ENCODE results near the gene SHROOM3. TPM values are rescaled to one million over a fixed set of nuclear protein-coding genes. Genes with fewer than 3 reads are reported as not detected.

The SHROOM3 gene
- total and polyA plus RNA-seq, 4 donors = 14.4 to 75.1 (median 47.3) TPM

DNA sequence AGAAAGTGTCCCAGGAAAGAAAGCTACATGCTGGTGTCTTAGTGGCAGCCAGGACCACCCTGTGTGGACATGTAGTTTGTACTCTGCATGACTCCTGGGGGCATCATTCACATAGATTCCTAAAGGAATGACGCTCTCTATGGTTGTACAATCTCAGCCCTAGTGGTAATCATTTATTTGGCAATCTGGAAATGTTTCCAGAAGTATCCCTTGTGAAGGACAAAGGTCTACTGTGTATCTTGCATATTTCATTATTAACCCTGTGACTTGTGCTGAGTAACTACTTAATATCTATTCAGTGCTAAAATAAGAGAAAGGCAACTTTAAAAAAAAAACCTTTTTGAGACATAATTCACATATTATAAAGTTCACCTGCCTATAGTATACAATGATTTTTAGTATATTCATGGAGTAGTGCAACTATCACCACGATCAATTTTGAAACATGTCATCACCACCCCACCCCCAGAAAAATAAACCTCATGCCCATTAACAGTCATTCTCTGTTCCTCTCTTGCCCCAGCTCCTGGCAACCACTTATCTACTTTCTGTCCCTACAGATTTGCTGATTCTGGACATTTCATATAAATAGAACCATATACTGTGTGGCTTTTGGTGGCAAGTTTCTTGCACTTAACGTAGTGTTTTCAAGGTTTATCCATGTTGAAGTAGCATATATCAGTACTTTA, 51.7 kb downstream of the SHROOM3 start:
- no peak overlapping the region for H3K27ac ChIP-seq (ENCODE audit: low read depth in 1 of 2, low read length in 1 of 2)
- 81 to 86% methylated on average over 3 of the region's 3 CpGs for WGBS, 2 donors
- no peak overlapping the region for H3K4me3 ChIP-seq
- no peaks in the 10 kb centered on the region for H3K27me3 ChIP-seq (ENCODE audit: control insufficient read depth in 3 of 3, insufficient read depth in 3 of 3, low read length in 2 of 3)
- no peak for ATAC-seq (ENCODE audit: insufficient read depth, low FRiP score)
- peaks cover 0 to 3% (median 0%) of the 10 kb centered on the region in 5 donors for H3K4me1 ChIP-seq (ENCODE audit: control insufficient read depth in 5 of 5, insufficient read depth in 5 of 5, low read length in 5 of 5)
- H3K9ac ChIP-seq (ENCODE audit: insufficient read depth in 1 of 2, low read length in 2 of 2) = no peak overlapping the region
- no peaks in the 10 kb centered on the region for H3K9me3 ChIP-seq (ENCODE audit: control insufficient read depth in 4 of 4, insufficient read depth in 3 of 4, low read length in 3 of 4)
- no peak for DNase-seq
- no peaks in the 10 kb centered on the region for H3K36me3 ChIP-seq (ENCODE audit: control insufficient read depth in 4 of 4, insufficient read depth in 4 of 4, low read length in 4 of 4)
- TF ChIP-seq, protein P1, sequence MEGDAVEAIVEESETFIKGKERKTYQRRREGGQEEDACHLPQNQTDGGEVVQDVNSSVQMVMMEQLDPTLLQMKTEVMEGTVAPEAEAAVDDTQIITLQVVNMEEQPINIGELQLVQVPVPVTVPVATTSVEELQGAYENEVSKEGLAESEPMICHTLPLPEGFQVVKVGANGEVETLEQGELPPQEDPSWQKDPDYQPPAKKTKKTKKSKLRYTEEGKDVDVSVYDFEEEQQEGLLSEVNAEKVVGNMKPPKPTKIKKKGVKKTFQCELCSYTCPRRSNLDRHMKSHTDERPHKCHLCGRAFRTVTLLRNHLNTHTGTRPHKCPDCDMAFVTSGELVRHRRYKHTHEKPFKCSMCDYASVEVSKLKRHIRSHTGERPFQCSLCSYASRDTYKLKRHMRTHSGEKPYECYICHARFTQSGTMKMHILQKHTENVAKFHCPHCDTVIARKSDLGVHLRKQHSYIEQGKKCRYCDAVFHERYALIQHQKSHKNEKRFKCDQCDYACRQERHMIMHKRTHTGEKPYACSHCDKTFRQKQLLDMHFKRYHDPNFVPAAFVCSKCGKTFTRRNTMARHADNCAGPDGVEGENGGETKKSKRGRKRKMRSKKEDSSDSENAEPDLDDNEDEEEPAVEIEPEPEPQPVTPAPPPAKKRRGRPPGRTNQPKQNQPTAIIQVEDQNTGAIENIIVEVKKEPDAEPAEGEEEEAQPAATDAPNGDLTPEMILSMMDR (IDR thresholded peaks at IDR 0.05; ENCODE audit: control extremely low read depth, extremely low read depth) = no peak

DNA sequence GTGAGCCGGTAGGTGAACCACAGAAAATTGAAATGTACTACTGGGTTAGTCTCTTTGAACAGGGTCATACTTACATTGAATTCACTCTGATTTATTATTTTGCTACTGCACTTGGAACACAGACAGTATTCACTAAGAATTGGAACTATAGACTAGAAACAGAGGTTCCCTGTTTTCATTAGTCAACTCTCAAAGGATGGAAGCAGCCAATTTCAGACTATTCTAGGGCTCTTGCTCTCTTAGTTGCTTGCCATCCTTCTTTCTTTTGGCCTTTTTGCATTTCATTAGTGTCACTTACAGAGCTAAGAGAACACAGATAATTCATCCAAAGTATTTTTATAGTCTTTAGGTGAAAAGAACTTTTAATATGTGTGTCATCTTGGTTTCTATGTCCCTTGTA, 52.6 kb downstream of the SHROOM3 start:
- Histone ChIP-seq H3K27me3 (ENCODE audit: control insufficient read depth in 3 of 3, insufficient read depth in 3 of 3, low read length in 2 of 3) (no peaks in the 10 kb centered on the region), H3K4me3 (no peak overlapping the region), H3K9ac (ENCODE audit: insufficient read depth in 1 of 2, low read length in 2 of 2) (no peak overlapping the region), H3K9me3 (ENCODE audit: control insufficient read depth in 4 of 4, insufficient read depth in 3 of 4, low read length in 3 of 4) (no peaks in the 10 kb centered on the region), H3K4me1 (ENCODE audit: control insufficient read depth in 5 of 5, insufficient read depth in 5 of 5, low read length in 5 of 5) (peaks cover 0 to 3% (median 0%) of the 10 kb centered on the region in 5 donors), H3K27ac (ENCODE audit: low read depth in 1 of 2, low read length in 1 of 2) (no peak overlapping the region), H3K36me3 (ENCODE audit: control insufficient read depth in 4 of 4, insufficient read depth in 4 of 4, low read length in 4 of 4) (no peaks in the 10 kb centered on the region)
- DNase-seq (no peak), ATAC-seq (ENCODE audit: insufficient read depth, low FRiP score) (no peak)
- TF ChIP-seq, protein P1 (IDR thresholded peaks at IDR 0.05; ENCODE audit: control extremely low read depth, extremely low read depth) = no peak
- 42 to 100% methylated on average over 1 of the region's 1 CpG for WGBS, 2 donors

DNA sequence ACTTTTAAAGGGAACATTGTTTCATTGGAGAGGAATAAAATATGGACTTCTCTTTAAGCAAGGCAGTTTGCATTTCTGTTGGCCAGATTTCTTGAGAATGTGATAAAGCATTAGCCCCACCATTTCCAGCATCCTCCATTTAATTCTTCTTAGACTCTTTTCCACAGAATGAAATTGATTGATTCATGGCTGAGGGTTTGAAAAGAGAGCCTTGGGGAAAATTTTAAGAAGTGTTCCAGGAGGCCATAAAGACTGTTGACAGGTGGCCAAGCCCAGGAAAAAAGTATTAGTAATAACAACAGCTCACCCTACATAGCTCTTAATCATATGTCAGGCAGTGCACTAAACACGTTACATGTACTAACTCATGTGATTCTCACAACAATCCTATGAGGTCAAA, 53.4 kb downstream of the SHROOM3 start:
- no peaks in the 10 kb centered on the region for H3K36me3 ChIP-seq (ENCODE audit: control insufficient read depth in 4 of 4, insufficient read depth in 4 of 4, low read length in 4 of 4)
- no peak overlapping the region for H3K27ac ChIP-seq (ENCODE audit: low read depth in 1 of 2, low read length in 1 of 2)
- H3K9me3 ChIP-seq (ENCODE audit: control insufficient read depth in 4 of 4, insufficient read depth in 3 of 4, low read length in 3 of 4) = no peaks in the 10 kb centered on the region
- no peak overlapping the region for H3K4me3 ChIP-seq
- H3K4me1 ChIP-seq (ENCODE audit: control insufficient read depth in 5 of 5, insufficient read depth in 5 of 5, low read length in 5 of 5) = peaks cover 0 to 3% (median 0%) of the 10 kb centered on the region in 5 donors
- H3K27me3 ChIP-seq (ENCODE audit: control insufficient read depth in 3 of 3, insufficient read depth in 3 of 3, low read length in 2 of 3) = no peaks in the 10 kb centered on the region
- TF ChIP-seq, protein P1 (IDR thresholded peaks at IDR 0.05; ENCODE audit: control extremely low read depth, extremely low read depth) = no peak
- ATAC-seq (ENCODE audit: insufficient read depth, low FRiP score) = no peak
- no peak overlapping the region for H3K9ac ChIP-seq (ENCODE audit: insufficient read depth in 1 of 2, low read length in 2 of 2)
- WGBS, 2 donors = 92 to 97% methylated on average over 1 of the region's 1 CpG
- DNase-seq = no peak
